ENCODE measurements around the gene MSL3.

The MSL3 gene

DNA sequence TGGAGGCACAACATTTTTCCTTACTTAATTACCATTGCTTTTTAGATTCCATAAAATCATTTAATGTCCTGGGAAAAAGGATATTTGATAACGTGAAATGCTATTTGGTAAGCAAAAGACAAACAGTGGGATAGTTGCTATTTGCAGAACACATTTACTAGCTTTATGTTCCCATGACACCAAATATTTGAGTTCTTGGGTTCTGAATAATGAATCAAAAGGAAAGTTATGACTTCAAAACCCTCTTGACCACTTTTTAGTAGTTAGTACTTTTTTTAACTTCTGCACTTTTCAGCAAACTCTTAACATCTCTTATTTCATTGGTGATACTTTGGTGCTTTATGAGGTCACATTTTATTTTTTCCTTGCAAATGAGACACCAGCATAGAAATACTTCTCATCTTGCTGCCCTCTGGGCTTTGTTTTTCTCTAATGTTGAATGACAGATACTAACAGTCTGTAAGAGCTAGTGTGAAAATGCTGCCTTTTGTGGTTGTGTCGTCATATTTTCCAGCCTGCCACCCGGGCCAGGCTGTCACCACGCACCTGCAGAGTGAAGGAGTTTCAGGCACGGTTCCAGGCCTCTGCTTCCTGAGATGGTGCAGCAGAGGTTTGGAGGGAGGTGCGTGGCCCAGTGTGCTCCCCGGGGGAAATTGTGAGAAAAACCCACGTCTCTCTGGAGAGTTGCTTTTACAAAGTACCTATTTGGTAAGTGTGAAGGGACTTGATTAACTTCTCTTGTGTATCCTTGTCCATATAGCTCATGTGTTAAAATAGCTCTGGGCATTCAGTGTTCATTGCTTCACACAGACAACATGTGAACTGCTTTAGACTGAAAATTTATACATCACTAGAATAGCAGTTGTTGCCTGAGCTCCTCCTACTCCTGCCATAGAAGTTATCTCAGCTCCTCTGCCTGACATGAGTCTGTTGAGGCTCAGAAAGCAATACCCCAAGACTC, 34.7 kb downstream of the MSL3 start:
- Histone ChIP-seq H3K9ac (peak overlapping the region; percentile 65), H3K36me3 (ENCODE audit: insufficient read depth) (no peaks in the 10 kb centered on the region), H2AFZ (ENCODE audit: low read depth) (peak overlapping the region; percentile 49; the same call in 1 of the 2 replicates), H3K4me1 (ENCODE audit: low read depth, poor library complexity, severe bottlenecking) (peaks cover 62% of the 10 kb centered on the region), H3K27me3 (ENCODE audit: insufficient read depth, low read depth) (no peaks in the 10 kb centered on the region), H3K4me3 (IDR thresholded peaks at IDR 0.05; ENCODE audit: insufficient read depth, low read depth, low read length) (no peak overlapping the region), H4K20me1 (ENCODE audit: insufficient read depth) (no peaks in the 10 kb centered on the region), H3K4me2 (peak overlapping the region; percentile 99), H3K27ac (peak overlapping the region; percentile 98), H3K79me2 (ENCODE audit: insufficient read depth, low read depth) (no peaks in the 10 kb centered on the region)
- TF ChIP-seq, protein P1, sequence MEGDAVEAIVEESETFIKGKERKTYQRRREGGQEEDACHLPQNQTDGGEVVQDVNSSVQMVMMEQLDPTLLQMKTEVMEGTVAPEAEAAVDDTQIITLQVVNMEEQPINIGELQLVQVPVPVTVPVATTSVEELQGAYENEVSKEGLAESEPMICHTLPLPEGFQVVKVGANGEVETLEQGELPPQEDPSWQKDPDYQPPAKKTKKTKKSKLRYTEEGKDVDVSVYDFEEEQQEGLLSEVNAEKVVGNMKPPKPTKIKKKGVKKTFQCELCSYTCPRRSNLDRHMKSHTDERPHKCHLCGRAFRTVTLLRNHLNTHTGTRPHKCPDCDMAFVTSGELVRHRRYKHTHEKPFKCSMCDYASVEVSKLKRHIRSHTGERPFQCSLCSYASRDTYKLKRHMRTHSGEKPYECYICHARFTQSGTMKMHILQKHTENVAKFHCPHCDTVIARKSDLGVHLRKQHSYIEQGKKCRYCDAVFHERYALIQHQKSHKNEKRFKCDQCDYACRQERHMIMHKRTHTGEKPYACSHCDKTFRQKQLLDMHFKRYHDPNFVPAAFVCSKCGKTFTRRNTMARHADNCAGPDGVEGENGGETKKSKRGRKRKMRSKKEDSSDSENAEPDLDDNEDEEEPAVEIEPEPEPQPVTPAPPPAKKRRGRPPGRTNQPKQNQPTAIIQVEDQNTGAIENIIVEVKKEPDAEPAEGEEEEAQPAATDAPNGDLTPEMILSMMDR (conservative IDR thresholded peaks at IDR 0.05; ENCODE audit: low read depth, low read length), result no peak

DNA sequence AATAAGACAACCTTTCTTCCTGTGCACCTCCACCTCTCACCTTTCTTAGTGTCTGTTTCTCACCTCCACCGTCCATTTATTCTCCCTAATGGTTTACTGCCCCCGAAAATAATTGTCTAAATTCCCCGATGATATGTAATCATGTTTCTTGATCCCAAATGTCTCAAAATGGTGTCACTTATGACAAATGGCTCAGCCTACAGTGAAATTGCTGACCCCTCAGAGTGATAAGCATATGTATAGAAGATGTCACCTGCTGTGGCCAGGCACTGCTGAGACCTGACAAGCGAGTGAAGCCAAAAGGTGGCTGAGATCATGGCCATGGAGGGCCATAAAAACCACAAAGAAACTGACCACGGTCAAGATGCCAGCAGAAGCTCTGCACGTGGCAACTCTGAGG, 35.7 kb downstream of the MSL3 start:
- TF ChIP-seq, protein P1 (conservative IDR thresholded peaks at IDR 0.05; ENCODE audit: low read depth, low read length), result no peak
- H3K9ac ChIP-seq, result 0 out of 2 replicates have a peak overlapping the region, but pooled peaks have one; percentile 65
- no peak overlapping the region; the same call in 1 of the 2 replicates for H2AFZ ChIP-seq (ENCODE audit: low read depth)
- no peak overlapping the region for H3K4me3 ChIP-seq (IDR thresholded peaks at IDR 0.05; ENCODE audit: insufficient read depth, low read depth, low read length)
- H3K27me3 ChIP-seq (ENCODE audit: insufficient read depth, low read depth), result no peaks in the 10 kb centered on the region
- H3K4me2 ChIP-seq, result peak overlapping the region; percentile 99
- H3K27ac ChIP-seq, result peak overlapping the region; percentile 98
- H3K79me2 ChIP-seq (ENCODE audit: insufficient read depth, low read depth), result no peaks in the 10 kb centered on the region
- no peaks in the 10 kb centered on the region for H3K36me3 ChIP-seq (ENCODE audit: insufficient read depth)
- H3K4me1 ChIP-seq (ENCODE audit: low read depth, poor library complexity, severe bottlenecking), result peaks cover 62% of the 10 kb centered on the region
- H4K20me1 ChIP-seq (ENCODE audit: insufficient read depth), result no peaks in the 10 kb centered on the region

DNA sequence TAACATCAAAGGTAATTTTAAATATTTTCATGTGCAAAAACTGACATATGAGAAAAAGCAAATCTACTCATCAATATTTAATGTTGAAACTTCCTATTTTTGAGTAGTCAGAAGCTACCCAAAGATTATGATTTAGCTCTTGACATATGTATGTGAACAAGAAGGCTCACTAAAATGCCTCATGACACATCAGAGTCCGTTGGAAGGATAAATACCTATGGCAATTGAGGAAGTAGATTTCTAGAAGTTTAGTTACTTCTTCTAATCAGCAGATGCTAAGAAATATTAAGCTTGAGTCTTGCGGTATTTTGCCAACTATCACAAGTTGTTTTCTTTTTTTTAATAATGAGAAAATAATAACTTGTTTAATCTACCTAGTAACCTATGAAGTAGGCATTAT, 55.3 kb downstream of the MSL3 start:
- no peak overlapping the region for H3K27ac ChIP-seq
- no peaks in the 10 kb centered on the region for H3K4me1 ChIP-seq (ENCODE audit: low read depth, poor library complexity, severe bottlenecking)

More for the DNA sequence above, 55.3 kb downstream of the MSL3 start:
- TF ChIP-seq, protein P1 (conservative IDR thresholded peaks at IDR 0.05; ENCODE audit: low read depth, low read length), result no peak
- Histone ChIP-seq H3K4me3 (IDR thresholded peaks at IDR 0.05; ENCODE audit: insufficient read depth, low read depth, low read length) (no peak overlapping the region), H2AFZ (ENCODE audit: low read depth) (no peak overlapping the region), H3K79me2 (ENCODE audit: insufficient read depth, low read depth) (no peaks in the 10 kb centered on the region), H3K4me2 (no peak overlapping the region), H3K36me3 (ENCODE audit: insufficient read depth) (no peaks in the 10 kb centered on the region), H3K9ac (no peak overlapping the region), H4K20me1 (ENCODE audit: insufficient read depth) (no peaks in the 10 kb centered on the region), H3K27me3 (ENCODE audit: insufficient read depth, low read depth) (no peaks in the 10 kb centered on the region)

Measured in KMS-11 (cell line).